Iris pigment epithelial cell (primary cell): ENCODE measurements around the gene CYP21A2.

ENCODE experiments used
- DNase-seq: peaks from one replicate; pipeline ENCODE4 v3.0.0-alpha.2; 2011; ENCODE audit warnings: low read depth

Gene CYP21A2

DNA sequence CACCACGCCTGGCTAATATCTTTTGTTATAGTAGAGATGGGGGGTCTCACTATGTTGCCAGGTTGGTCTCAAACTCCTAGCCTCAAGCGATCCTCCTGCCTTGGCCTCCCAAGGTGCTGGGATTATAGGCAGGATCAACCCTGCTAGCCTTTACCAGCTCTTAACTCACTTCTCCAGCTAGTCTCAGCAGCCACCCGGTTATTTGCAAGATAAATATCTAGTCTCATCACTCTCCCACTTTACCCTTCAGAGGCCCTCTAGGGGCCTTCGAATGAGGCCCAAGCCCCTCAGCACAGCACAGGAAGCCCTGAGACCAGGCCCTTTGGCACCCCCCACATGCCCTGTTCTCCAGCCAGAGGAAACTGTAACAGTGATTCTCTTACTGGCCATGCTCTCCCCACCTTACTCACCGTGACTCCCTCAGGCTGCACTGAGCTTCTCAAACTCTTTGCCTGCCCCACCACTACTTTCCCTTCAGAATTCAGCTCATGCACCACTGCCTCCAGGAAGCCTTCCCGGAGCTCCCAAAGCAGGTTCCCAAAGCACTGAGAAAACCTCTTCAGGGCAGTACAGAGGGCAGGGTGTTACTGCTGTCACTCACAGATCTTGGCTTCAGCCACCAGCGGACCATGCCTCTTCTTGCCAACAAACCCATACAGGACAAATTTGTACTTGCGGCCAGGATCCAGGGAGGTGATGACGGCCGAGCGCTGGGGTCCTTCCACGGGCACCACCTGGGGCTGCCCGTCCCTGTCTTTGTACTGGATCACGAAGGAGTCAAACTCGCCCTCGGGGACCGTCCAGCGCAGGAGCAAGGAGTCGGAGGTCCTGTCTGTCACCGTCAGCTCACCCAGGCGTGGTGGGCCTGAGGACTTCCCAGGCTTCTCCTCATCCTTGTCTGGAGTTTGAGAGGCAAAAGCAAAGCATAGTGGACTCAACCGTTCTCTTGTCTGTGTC is 45.9 kb downstream of the CYP21A2 start:
- DNase-seq: no peak

DNA sequence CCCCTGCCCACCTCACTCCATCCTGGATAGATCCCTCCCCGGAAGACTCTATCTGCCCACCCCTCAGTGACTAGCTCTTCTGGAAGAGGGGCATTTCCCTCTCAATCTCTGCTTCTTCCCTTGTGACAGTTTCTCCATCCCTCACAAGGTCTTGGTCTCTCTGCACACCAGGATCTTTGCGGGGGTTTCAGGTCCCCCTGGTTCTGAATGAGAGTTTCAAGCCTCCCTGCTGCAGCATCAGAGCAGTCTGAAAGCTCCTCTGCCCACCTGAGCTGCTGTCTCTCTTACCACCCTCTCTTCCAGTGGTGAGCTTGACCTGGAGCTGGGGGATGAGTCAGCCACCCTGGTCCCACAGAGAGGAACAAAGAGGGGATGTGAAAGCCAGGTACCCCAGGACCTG is 46.6 kb downstream of the CYP21A2 start:
- no peak for DNase-seq

DNA sequence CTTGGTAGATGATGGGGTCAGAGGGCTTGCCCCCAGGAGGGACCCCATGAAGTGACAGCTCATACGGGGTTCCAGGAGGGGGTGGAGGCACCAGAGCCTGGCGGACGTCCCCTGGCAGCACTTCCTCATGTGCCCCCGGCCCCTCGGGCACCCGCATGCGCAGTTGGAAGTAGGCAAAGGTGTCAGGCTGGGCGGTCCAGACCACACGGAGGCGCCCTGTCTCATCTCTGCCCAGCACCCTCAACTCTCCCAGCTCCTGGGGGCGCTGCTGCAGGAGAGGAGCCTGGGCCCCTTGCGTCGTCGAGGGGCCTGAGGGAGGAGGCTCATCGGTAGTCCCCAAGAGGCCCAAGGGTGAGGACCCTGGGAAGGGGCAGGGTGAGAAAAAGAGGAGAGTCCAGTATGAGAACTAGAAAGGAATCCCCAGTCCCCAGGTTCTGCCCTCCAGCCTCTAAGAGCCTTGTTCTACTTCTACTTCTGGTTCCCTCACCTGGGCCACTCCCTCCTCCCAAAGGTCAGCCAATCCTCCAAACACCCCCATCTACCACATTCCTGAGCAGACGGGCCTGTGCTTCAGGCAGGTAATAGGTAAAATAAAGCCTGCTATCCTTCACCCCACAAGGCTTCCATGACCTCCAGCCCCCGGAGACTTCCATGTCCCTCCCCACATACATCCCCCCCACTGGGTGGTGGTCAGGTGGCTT is 47.7 kb downstream of the CYP21A2 start:
- DNase-seq: no peak

DNA sequence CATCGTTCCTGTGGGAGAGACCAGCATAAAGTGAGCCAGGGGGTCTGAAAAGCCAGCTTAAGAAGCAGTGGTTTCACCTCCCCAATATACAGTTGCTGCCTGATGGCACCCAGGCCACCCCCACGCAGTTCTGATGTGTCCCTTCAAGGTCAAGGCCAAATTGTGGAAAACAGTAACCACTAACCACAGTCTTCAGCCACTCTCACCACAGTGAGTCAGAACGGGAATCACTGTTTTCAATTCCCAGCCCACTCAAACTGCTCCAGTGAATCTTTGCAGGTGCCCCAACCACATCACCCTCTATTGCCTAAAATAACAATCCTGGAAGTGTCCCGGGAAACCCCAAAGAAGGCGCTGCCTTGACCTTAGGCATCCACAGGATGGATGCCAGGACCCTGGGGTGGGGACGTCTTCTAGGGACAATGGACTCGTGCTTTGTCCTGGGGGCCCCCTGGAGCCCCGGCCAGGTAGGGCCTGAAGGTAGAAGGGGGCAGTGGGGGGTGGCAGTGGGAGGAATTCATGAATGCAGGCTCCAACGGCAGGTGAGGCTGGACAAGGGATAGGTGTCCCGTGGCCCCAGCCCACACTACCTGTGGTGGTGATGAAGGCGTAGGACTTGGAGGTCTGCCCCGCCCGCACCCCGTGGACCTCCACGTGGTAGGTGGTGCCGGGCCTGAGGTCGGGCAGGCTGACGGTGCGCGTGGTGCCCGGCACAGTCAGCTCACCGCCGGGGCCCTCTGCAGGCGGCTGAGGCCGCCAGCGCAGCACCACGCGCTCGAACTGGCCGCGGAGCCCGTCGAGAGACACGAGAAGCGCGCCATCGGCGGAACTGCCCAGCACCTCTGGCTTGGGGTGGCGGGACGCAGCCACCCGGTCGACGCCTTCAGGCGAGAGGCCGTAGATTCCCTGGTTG is 48.7 kb downstream of the CYP21A2 start:
- DNase-seq: peak; percentile 76

DNA sequence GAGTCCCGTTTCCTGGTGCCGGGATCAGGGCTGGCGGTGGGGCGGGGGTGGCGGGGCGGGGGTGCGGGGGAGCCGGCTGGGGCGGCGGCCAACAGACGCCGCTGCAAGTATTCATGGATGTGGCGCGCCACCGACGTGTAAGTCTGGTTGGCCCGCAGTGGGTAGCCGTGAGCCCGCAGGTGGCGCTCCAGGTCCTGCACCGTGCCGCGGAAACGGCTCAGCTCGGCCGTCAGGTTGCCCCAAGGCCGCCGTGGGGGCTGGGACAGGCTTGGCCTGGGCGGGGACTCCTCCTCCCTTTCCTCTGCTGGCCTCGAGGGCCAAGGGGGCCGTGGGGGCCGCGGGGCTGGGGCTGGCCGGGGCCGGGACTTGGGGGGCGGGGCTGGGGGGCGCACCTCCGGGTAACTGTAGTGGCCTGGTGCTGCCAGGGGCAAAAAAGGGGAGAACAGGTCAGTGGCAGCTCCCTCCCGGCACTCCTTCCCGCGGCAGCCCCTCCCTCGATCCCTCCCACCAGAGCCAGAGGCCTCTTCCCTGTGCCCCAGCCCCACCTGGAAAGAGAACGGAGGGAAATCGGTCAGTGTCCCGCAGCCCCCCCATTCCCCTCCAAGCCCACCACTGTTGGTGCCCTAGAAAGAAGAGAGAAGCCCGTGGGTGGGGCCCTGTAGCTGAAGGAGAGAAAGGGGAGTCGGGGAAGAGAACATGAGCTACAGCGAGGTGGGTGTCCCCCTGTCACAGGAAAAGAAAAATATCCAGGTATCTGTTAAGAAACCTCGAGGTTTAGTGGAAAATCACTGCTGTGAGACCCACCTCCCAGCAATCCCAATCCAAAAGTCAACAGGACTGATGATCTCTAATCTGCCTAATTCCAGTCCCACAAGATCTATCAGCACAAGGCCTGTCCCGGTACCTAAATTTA is 49.6 kb downstream of the CYP21A2 start:
- DNase-seq: peak; percentile 77

DNA sequence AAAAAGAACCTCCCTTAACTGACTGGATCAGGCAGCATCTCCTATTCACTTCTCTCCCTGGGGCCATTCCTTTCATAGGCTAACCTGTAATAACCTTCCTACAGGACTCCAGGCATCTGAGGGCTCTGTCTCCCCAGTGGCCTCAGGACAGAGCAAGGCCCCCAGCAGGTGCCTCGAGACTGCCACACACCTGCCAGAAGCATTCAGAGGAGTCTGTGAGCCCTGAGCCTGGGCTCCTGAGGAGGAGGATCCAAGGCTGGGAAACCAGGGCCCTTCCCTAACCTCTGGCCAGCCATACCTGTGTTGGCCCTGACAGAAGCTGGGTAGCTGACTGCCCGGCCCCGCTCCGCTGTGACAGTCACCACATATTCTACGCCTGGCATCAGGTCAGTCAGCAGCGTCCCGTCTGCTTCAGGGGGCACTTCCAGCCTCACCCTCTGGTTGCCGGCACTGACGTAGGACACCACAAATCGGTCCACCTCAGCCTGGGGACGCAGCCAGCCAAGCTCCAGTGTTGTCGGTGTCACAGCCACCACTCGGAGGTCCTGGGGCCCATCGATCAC is 50.4 kb downstream of the CYP21A2 start:
- DNase-seq: no peak

DNA sequence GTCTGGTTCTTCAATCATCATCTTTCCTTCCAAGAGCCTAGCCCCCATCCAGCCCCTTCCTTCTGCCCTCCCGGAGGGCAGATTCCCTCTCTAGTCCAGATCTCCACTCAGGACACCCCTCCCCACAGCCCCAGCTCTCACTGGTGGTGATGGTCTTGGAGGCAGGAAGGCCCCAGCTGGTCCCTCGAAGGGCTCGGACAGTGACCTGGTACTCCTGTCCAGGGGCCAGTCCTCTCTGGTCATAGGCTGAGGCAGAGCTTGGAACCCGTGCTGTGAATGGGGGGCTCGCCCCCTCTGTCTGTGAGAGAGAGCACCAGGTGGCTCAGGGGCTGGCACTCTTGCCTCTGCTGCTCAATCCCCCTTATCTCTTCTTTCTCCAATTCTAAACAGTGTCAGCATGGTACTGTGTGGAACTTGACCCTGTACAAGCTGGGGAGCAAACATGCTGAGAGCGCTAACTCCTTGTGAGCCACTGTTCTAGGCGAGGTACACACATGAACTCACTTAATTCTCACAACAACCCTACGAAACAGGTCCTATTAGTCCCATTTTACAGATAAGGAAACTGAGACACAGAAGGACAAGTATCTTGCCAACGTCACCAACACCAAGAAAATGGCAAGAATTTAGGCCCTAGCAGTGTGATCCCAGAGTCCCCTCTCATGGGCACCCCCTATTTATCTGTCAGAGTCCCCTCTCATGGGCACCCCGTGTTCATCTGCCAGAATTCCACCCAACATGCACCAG is 51.0 kb downstream of the CYP21A2 start:
- no peak for DNase-seq
